ENCODE results near the gene STAT5B. TPM values are rescaled to one million over a fixed set of nuclear protein-coding genes. Genes with fewer than 3 reads are reported as not detected.
"Not testable (repeated sequence)": the region's sequence is repeated elsewhere in the genome, so short reads cannot be mapped to it uniquely, and the experiment has no call there.

The STAT5B gene
- total RNA-seq, 2 donors from 2014 or later = 35.7 to 51.4 TPM

DNA sequence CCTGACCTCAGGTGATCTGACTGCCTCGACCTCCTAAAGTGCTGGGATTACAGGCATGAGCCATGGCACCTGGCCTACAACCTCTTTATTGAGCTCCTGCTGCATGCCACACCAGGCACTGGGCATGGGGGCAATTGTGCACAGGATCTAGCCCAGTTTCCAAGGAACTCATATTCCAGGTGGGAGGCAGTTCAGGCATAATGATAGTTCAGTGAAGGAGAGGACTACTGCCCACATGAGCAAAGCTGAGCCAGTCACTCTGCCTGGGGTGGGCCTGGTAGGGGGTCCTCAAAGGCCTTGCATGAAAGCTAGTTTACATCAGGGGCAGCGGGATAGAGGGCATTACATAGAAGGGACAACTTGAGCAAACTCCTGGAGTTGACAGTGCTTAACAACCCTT lies 88.4 kb downstream of the STAT5B start:
- Histone ChIP-seq H3K4me3 (ENCODE audit: low read length) (no peak overlapping the region), H3K9ac (ENCODE audit: extremely low read depth, low read length, poor library complexity, severe bottlenecking) (no peak overlapping the region), H3K4me1 (ENCODE audit: control insufficient read depth, insufficient read depth, low read length) (peaks cover 4% of the 10 kb centered on the region), H3K9me3 (ENCODE audit: control insufficient read depth, low read length) (no peaks in the 10 kb centered on the region), H3K27me3 (ENCODE audit: control insufficient read depth, insufficient read depth, low read length, poor library complexity, severe bottlenecking) (peaks cover 20% of the 10 kb centered on the region), H3K36me3 (ENCODE audit: control insufficient read depth, insufficient read depth, low read length) (no peaks in the 10 kb centered on the region), H3K27ac (ENCODE audit: low read depth, low read length) (no peak overlapping the region)
- Mint-ChIP-seq H3K4me3 (no peak overlapping the region), H3K36me3 (ENCODE audit: low read depth) (no peaks in the 10 kb centered on the region), H3K9me3 (no peaks in the 10 kb centered on the region), H3K4me1 (peaks cover 4% of the 10 kb centered on the region), H3K27me3 (ENCODE audit: insufficient read depth) (peaks cover 33% of the 10 kb centered on the region), H3K27ac (no peak overlapping the region)
- WGBS, 2 experiments (ENCODE audit: insufficient coverage in 1 of 2, insufficient read length in 1 of 2) = 86 to 94% methylated on average over 2 of the region's 2 CpGs
- TF ChIP-seq, protein P1, sequence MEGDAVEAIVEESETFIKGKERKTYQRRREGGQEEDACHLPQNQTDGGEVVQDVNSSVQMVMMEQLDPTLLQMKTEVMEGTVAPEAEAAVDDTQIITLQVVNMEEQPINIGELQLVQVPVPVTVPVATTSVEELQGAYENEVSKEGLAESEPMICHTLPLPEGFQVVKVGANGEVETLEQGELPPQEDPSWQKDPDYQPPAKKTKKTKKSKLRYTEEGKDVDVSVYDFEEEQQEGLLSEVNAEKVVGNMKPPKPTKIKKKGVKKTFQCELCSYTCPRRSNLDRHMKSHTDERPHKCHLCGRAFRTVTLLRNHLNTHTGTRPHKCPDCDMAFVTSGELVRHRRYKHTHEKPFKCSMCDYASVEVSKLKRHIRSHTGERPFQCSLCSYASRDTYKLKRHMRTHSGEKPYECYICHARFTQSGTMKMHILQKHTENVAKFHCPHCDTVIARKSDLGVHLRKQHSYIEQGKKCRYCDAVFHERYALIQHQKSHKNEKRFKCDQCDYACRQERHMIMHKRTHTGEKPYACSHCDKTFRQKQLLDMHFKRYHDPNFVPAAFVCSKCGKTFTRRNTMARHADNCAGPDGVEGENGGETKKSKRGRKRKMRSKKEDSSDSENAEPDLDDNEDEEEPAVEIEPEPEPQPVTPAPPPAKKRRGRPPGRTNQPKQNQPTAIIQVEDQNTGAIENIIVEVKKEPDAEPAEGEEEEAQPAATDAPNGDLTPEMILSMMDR (conservative IDR thresholded peaks at IDR 0.05) = no peak
- peak; percentile 40 for DNase-seq

GRCh38 chr17:42186191-42186590 lies 90.0 kb downstream of the STAT5B start:
- DNase-seq; H3K36me3 Mint-ChIP-seq (ENCODE audit: low read depth); H3K36me3 ChIP-seq (ENCODE audit: control insufficient read depth, insufficient read depth, low read length); H3K9me3 Mint-ChIP-seq; H3K27ac ChIP-seq (ENCODE audit: low read depth, low read length); H3K4me3 ChIP-seq (ENCODE audit: low read length); H3K4me3 Mint-ChIP-seq; H3K4me1 ChIP-seq (ENCODE audit: control insufficient read depth, insufficient read depth, low read length); H3K27ac Mint-ChIP-seq; H3K4me1 Mint-ChIP-seq; H3K9me3 ChIP-seq (ENCODE audit: control insufficient read depth, low read length); H3K9ac ChIP-seq (ENCODE audit: extremely low read depth, low read length, poor library complexity, severe bottlenecking): not testable (repeated sequence)
- peaks cover 36% of the 10 kb centered on the region for H3K27me3 ChIP-seq (ENCODE audit: control insufficient read depth, insufficient read depth, low read length, poor library complexity, severe bottlenecking)
- 87 to 100% methylated on average over 2 to 5 of the region's 5 CpGs for WGBS, 2 experiments (ENCODE audit: insufficient coverage in 1 of 2, insufficient read length in 1 of 2)
- peaks cover 50% of the 10 kb centered on the region for H3K27me3 Mint-ChIP-seq (ENCODE audit: insufficient read depth)

GRCh38 chr17:42185621-42185930 lies 90.6 kb downstream of the STAT5B start:
- H3K36me3 Mint-ChIP-seq (ENCODE audit: low read depth) = no peaks in the 10 kb centered on the region
- peak overlapping the region; percentile 32 for H3K27ac ChIP-seq (ENCODE audit: low read depth, low read length)
- H3K9me3 ChIP-seq (ENCODE audit: control insufficient read depth, low read length) = no peaks in the 10 kb centered on the region
- TF ChIP-seq, protein P1 (conservative IDR thresholded peaks at IDR 0.05) = no peak
- no peak overlapping the region for H3K4me3 ChIP-seq (ENCODE audit: low read length)
- H3K36me3 ChIP-seq (ENCODE audit: control insufficient read depth, insufficient read depth, low read length) = no peaks in the 10 kb centered on the region
- peaks cover 43% of the 10 kb centered on the region for H3K27me3 ChIP-seq (ENCODE audit: control insufficient read depth, insufficient read depth, low read length, poor library complexity, severe bottlenecking)
- peaks cover 54% of the 10 kb centered on the region for H3K27me3 Mint-ChIP-seq (ENCODE audit: insufficient read depth)
- no peaks in the 10 kb centered on the region for H3K9me3 Mint-ChIP-seq
- H3K4me1 ChIP-seq (ENCODE audit: control insufficient read depth, insufficient read depth, low read length) = peaks cover 4% of the 10 kb centered on the region
- H3K27ac Mint-ChIP-seq = no peak overlapping the region
- WGBS, 2 experiments (ENCODE audit: insufficient coverage in 1 of 2, insufficient read length in 1 of 2) = 51 to 76% methylated on average over 4 to 7 of the region's 7 CpGs
- H3K4me1 Mint-ChIP-seq = peaks cover 4% of the 10 kb centered on the region
- no peak overlapping the region for H3K4me3 Mint-ChIP-seq
- no peak for DNase-seq
- no peak overlapping the region for H3K9ac ChIP-seq (ENCODE audit: extremely low read depth, low read length, poor library complexity, severe bottlenecking)

All from endodermal cell (in vitro differentiated cells).